AG04450 (cell line): Measurements from ENCODE around the gene TM4SF4. TPM values are rescaled to one million over a fixed set of nuclear protein-coding genes. Genes with fewer than 3 reads are reported as not detected.
A peak's percentile ranks its signal among the peaks of the same experiment; 100 is the strongest.

Experiments
- CTCF ChIA-PET: fragments of 300-600, 350-600 bp; formaldehyde crosslinking; extraction: SDS; loops from one replicate; lab custom pipeline; 2022; ENCODE audit warnings: antibody characterized with exemption, inconsistent platforms; lab: Charles Lee
- POLR2A ChIA-PET: fragments of 350-600 bp; formaldehyde crosslinking; extraction: SDS; loops from one replicate; lab custom pipeline; 2021; ENCODE audit warnings: antibody characterized with exemption, inconsistent platforms; lab: Yijun Ruan, JAX
- DNase-seq: peaks from one replicate; pipeline ENCODE4 v3.0.0-alpha.2; 2011; ENCODE audit warnings: low read depth, low spot score
- H3K27ac ChIP-seq: one replicate; pipeline ENCODE4 v1.5.1; 2012; ENCODE audit warnings: low read depth, low read length, control low read depth
- H3K27me3 ChIP-seq: one replicate; pipeline ENCODE4 v1.6.0; 2012; ENCODE audit warnings: low read length; ENCODE audit not compliant: control insufficient read depth, insufficient read depth
- H3K4me3 ChIP-seq: 2 replicates; pipeline ENCODE4 v1.5.1; 2011; ENCODE audit warnings: mild to moderate bottlenecking, low read depth, low read length, control low read depth
- H3K9me3 ChIP-seq: 2 replicates; pipeline ENCODE4 v1.5.1; 2012; ENCODE audit warnings: low read length; ENCODE audit not compliant: control insufficient read depth, insufficient read depth
- CTCF ChIP-seq: IDR thresholded peaks from 2 replicates; pipeline ENCODE4 v1.5.1; 2011; ENCODE audit warnings: low read depth, low read length, control low read depth, inconsistent platforms
- polyA plus RNA-seq: library from polyadenylated mRNA; depleted of rRNA; stranded (reverse); fragments of >200 nt; gene quantifications from 2 replicates; pipeline ENCODE4 v1.2.3, GENCODE V29; 2011

The TM4SF4 gene
- polyA plus RNA-seq, 1 experiment: 0.32 TPM

GRCh38 chr3:149486726-149487125, 12.2 kb downstream of the TM4SF4 start:
- H3K9me3 ChIP-seq: no peaks in the 10 kb centered on the region
- no peak for TF ChIP-seq CTCF
- ChIA-PET POLR2A (no interaction called here), CTCF (interaction anchor here (0.8 kb wide), 1 partner anchor 135 kb away, joined by 3 read pairs; no protein-coding TSS in a partner anchor)
- no peak overlapping the region for H3K27ac ChIP-seq
- DNase-seq: no peak
- H3K4me3 ChIP-seq: no peak overlapping the region
- H3K27me3 ChIP-seq: no peaks in the 10 kb centered on the region

- Histone ChIP-seq H3K27ac (no peak overlapping the region), H3K27me3 (no peaks in the 10 kb centered on the region), H3K4me3 (no peak overlapping the region), H3K9me3 (no peaks in the 10 kb centered on the region)
- peak; percentile 31 for TF ChIP-seq CTCF
- ChIA-PET CTCF (interaction anchor here (0.6 to 3.7 kb wide), 7 partner anchors 8 to 367 kb away, joined by 3 to 27 read pairs (median 4); no protein-coding TSS in a partner anchor), POLR2A (no interaction called here)
- no peak for DNase-seq
Observed at GRCh38 chr3:149487598-149488197, 13.2 kb downstream of the TM4SF4 start.

GRCh38 chr3:149489060-149489690, 14.7 kb downstream of the TM4SF4 start:
- H3K27ac ChIP-seq: no peak overlapping the region
- H3K4me3 ChIP-seq: no peak overlapping the region
- ChIA-PET POLR2A (no interaction called here), CTCF (interaction anchor here (0.9 to 3.7 kb wide), 10 partner anchors 9 to 534 kb away, joined by 3 to 27 read pairs (median 6); partner anchors contain the start of gene TM4SF4)
- no peaks in the 10 kb centered on the region for H3K27me3 ChIP-seq
- peak; percentile 66 for TF ChIP-seq CTCF
- H3K9me3 ChIP-seq: no peaks in the 10 kb centered on the region
- no peak for DNase-seq

GRCh38 chr3:149490260-149490971, 15.9 kb downstream of the TM4SF4 start:
- ChIA-PET CTCF (interaction anchor here (1.1 to 3.7 kb wide), 8 partner anchors 10 to 370 kb away, joined by 3 to 27 read pairs (median 5); no protein-coding TSS in a partner anchor), POLR2A (interaction anchor here (0.6 kb wide), 1 partner anchor 281 kb away, joined by 8 read pairs; no protein-coding TSS in a partner anchor)
- TF ChIP-seq CTCF: no peak
- no peak overlapping the region for H3K27ac ChIP-seq
- H3K4me3 ChIP-seq: no peak overlapping the region
- no peaks in the 10 kb centered on the region for H3K9me3 ChIP-seq
- H3K27me3 ChIP-seq: no peaks in the 10 kb centered on the region
- no peak for DNase-seq
